ENCODE data around the gene BCL2L15.

DNA sequence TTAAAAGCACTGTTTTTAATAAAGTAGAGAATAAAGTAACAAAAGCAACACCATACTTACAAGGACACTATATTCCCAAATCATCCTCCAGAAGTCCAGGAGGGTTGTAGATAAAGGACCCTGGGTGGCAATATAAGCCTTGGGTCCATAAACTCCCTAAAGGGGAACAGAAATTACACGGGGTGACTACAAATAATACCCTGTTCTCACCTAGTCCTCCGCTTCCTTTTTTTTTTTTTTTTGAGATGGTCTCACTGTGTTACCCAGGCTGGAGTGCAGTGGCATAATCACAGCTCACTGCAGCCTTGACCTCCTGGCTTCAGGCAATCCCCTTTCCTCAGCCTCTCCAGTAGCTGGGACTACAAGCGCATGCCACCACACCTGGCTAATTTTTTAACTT is 29.0 kb downstream of the BCL2L15 start:
- no peak for TF ChIP-seq EZH2 (IDR thresholded peaks at IDR 0.05; ENCODE audit: low read length)
- TF ChIP-seq, protein P1, sequence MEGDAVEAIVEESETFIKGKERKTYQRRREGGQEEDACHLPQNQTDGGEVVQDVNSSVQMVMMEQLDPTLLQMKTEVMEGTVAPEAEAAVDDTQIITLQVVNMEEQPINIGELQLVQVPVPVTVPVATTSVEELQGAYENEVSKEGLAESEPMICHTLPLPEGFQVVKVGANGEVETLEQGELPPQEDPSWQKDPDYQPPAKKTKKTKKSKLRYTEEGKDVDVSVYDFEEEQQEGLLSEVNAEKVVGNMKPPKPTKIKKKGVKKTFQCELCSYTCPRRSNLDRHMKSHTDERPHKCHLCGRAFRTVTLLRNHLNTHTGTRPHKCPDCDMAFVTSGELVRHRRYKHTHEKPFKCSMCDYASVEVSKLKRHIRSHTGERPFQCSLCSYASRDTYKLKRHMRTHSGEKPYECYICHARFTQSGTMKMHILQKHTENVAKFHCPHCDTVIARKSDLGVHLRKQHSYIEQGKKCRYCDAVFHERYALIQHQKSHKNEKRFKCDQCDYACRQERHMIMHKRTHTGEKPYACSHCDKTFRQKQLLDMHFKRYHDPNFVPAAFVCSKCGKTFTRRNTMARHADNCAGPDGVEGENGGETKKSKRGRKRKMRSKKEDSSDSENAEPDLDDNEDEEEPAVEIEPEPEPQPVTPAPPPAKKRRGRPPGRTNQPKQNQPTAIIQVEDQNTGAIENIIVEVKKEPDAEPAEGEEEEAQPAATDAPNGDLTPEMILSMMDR (optimal IDR thresholded peaks at IDR 0.05 in 1 of 3, IDR thresholded peaks at IDR 0.05 in 1 of 3, conservative IDR thresholded peaks at IDR 0.05 in 1 of 3; ENCODE audit: extremely low read depth in 1 of 3, insufficient read depth in 2 of 3, low read length in 3 of 3), result no peak
